ENCODE measurements around the gene CACNA2D3.

DNA sequence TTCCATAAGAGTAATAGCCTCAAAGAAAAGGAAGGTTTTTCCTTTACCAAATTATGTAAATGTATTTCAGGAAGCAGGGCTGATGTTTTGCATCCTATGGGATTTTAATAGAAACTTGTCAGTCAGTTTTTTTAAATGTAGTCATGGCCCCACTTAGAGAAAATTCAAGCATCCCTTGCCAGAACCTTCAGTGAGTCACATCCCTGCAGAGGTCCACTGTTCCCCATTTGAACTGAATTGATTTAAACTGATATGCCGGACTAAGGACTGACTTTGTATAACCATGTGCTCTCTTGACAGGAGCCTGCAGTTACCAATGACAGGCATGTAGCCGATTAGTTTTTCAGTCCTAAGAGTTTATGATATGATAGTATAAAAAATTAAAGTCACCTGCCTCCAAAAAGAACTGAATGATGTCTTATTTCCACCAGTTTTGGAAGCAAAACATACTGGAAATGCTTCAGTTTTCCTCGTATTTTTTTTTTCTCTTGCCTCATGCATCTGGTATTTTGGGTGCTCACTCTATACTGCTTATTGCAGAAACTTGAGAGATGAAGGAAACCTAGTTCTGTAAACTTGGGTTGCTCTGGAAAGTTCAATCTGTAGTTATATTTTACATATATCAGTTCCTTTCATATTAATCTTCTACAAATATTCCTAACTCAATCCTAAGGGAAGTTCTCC is 774.8 kb downstream of the CACNA2D3 start:
- TF ChIP-seq, protein P1, sequence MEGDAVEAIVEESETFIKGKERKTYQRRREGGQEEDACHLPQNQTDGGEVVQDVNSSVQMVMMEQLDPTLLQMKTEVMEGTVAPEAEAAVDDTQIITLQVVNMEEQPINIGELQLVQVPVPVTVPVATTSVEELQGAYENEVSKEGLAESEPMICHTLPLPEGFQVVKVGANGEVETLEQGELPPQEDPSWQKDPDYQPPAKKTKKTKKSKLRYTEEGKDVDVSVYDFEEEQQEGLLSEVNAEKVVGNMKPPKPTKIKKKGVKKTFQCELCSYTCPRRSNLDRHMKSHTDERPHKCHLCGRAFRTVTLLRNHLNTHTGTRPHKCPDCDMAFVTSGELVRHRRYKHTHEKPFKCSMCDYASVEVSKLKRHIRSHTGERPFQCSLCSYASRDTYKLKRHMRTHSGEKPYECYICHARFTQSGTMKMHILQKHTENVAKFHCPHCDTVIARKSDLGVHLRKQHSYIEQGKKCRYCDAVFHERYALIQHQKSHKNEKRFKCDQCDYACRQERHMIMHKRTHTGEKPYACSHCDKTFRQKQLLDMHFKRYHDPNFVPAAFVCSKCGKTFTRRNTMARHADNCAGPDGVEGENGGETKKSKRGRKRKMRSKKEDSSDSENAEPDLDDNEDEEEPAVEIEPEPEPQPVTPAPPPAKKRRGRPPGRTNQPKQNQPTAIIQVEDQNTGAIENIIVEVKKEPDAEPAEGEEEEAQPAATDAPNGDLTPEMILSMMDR (IDR thresholded peaks at IDR 0.05) = no peak
- no peak for TF ChIP-seq POLR2AphosphoS5 (IDR thresholded peaks at IDR 0.05)
- no peak for TF ChIP-seq POLR2A (IDR thresholded peaks at IDR 0.05)
- TF ChIP-seq EP300 (IDR thresholded peaks at IDR 0.05) = no peak

Measured in upper lobe of left lung (tissue), 4 donors.